ENCODE results near the gene MYO1C.
"Not testable (repeated sequence)": the region's sequence is repeated elsewhere in the genome, so short reads cannot be mapped to it uniquely, and the experiment has no call there.

Gene MYO1C

GRCh38 chr17:1434150-1434549 is 58.3 kb downstream of the MYO1C start:
- DNase-seq (ENCODE audit: low read depth in 3 of 3), result no peak

DNA sequence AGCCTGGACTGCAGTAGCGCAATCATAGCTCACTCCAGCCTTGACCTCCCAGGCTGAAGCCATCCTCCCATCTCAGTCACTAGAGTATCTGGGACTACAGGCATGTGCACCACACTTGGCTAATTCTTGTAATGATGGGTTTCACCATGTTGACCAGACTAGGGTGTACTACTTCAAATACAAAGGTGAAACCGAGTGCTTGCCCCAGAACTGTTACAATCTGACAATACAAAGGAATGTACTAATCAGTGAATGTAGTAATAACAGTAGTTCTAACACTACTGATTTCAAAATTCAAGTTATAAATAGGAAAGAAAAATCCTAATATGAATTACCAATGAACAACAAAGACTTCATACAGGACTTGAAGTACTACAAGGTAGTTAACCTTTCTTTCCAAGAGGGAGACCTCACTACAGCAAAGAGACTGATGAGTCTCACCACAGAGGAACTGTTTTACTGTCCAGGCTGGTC is 60.8 kb downstream of the MYO1C start:
- DNase-seq (ENCODE audit: low read depth in 3 of 3), result no peak

GRCh38 chr17:1423456-1424135 is 68.9 kb downstream of the MYO1C start:
- DNase-seq (ENCODE audit: low read depth in 3 of 3), result no peak

DNA sequence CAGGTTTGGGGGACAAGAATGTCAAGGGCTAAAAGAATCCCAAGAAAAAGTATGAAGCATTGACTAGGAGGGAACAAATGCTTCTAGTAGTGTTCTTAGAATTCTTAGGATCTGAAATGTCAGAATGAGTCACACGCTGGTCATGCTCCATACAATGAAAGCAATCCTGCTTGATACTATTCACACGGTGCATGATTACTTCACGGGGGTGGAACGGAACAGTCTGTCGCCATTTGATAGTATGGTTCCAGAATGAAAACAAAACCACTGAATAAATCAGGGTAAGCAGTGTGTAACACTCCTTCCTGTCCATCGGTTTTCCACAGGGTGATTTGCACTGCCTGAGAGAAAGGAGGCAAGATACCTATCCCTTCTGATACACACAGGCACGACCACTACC is 69.6 kb downstream of the MYO1C start:
- no peak for DNase-seq (ENCODE audit: low read depth in 3 of 3)

GRCh38 chr17:1421470-1421869 is 71.0 kb downstream of the MYO1C start:
- DNase-seq (ENCODE audit: low read depth in 3 of 3), result no peak

DNA sequence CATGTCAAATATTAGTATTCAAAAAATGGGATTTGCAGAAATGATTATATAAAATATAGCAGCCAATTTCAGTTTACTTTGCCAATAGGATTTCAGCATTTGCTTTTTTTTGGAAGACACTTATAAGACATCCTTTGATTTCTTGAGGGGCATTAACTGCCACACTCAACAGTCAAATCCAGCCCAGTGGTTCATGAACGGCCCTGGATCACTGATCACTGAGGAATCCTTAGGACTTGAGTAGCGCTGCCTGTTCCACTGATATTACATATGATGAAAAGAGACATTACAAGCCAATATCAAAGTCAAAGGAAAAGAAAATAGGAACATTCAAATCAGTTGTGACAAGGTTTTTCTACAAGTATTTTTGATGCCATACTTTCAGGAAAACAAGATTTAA is 71.5 kb downstream of the MYO1C start:
- no peak for DNase-seq (ENCODE audit: low read depth in 3 of 3)

- DNase-seq (ENCODE audit: low read depth in 3 of 3), result no peak
Observed at GRCh38 chr17:1420163-1420562, 72.3 kb downstream of the MYO1C start.

DNA sequence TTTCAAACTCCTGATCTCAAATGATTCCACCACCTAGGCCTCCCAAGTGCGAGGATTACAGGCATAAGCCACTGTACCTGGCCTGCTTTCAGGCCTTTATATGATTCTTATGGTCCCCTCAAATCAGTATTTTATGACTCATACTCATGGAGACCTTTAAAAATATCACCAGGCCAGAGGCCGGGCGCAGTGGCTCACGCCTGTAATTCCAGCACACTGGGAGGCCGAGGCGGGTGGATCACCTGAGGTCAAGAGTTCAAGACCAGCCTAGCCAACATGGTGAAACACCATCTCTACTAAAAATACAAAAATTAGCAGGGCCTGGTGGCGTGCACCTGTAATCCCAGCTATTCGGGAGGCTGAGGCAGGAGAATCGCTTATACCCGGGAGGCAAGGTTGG is 74.0 kb downstream of the MYO1C start:
- DNase-seq (ENCODE audit: low read depth in 3 of 3), result not testable (repeated sequence)

DNA sequence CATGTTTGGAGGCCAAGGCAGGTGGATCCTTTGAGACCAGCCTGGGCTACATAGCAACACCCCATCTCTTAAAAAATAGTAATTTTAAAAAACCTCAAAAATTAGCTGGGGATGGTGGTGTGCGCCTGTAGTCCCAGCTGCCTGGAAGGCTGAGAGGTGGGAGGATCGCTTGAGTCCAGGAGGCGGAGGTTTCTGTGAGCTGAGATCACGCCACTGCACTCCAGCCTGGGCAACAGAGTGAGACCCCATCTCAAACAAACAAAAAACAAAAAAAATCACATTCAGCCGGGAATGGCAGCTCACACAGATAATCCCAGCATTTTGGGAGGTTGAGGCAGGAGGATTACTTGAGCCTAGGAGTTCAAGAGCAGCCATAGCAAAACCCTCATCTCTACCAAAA is 76.1 kb downstream of the MYO1C start:
- DNase-seq (ENCODE audit: low read depth in 3 of 3), result no peak

GRCh38 chr17:1414634-1415033 is 77.9 kb downstream of the MYO1C start:
- DNase-seq (ENCODE audit: low read depth in 3 of 3), result no peak
